ENCODE data around the gene CYP2A13. TPM values are rescaled to one million over a fixed set of nuclear protein-coding genes. Genes with fewer than 3 reads are reported as not detected.

CYP2A13 gene
- total RNA-seq, 1 donor from 2014 or later = not detected

DNA sequence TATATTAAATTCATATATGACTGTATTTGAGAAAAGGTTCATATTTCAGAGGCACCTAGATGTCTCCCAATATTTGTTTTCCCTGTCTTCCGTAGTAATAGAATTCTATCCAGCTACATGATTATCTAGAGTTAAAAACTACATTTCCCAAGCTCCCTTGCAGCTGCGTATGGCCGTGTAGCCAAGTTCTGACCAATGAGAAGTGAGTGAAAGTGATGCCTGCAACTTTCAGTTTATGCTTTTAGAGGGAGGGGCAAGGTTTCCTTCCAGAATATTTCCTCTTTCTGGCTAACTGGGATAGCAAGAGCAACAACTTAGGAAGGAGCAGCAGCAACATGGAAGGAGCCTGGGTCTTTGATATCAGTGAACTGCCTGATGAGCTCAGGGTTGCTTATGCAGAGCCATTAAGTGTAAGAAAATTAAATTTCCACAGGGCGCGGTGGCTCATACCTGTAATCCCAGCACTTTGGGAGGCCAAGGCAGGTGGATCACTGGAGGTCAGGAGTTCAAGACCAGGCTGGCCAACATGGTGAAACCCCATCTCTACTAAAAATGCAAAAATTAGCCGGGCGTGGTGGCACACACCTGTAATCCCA lies 23.2 kb upstream of the CYP2A13 start:
- no peak overlapping the region for H3K4me3 Mint-ChIP-seq (ENCODE audit: unreplicated experiment)
- peaks cover 11% of the 10 kb centered on the region for H3K27me3 Mint-ChIP-seq (ENCODE audit: unreplicated experiment)

DNA sequence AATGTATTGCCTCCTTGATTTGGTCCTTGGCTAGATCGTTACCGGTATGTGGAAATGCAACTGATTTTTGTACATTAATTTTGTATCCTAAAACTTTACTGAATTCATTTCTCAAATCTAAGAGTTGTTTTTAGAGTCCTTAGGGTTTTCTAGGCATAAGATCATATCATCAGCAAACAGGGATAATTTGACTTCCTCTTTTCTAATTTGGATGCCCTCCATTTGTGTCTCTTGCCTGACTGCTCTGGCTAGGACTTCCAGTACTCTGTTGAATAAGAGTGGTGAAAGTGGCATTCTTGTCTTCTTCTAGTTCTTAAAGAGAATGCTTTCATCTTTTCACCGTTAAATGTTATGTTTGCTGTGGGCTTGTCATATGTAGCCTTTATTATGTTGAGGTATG lies 12.0 kb upstream of the CYP2A13 start:
- Mint-ChIP-seq H3K4me1 (ENCODE audit: unreplicated experiment) (no peaks in the 10 kb centered on the region), H3K27ac (ENCODE audit: unreplicated experiment) (no peak overlapping the region), H3K36me3 (ENCODE audit: unreplicated experiment) (no peaks in the 10 kb centered on the region), H3K9me3 (ENCODE audit: unreplicated experiment) (peaks cover 11% of the 10 kb centered on the region), H3K4me3 (ENCODE audit: unreplicated experiment) (no peak overlapping the region), H3K27me3 (ENCODE audit: unreplicated experiment) (peaks cover 26% of the 10 kb centered on the region)
- DNase-seq (ENCODE audit: extremely low spot score, unreplicated experiment) = no peak
- TF ChIP-seq, protein P1, sequence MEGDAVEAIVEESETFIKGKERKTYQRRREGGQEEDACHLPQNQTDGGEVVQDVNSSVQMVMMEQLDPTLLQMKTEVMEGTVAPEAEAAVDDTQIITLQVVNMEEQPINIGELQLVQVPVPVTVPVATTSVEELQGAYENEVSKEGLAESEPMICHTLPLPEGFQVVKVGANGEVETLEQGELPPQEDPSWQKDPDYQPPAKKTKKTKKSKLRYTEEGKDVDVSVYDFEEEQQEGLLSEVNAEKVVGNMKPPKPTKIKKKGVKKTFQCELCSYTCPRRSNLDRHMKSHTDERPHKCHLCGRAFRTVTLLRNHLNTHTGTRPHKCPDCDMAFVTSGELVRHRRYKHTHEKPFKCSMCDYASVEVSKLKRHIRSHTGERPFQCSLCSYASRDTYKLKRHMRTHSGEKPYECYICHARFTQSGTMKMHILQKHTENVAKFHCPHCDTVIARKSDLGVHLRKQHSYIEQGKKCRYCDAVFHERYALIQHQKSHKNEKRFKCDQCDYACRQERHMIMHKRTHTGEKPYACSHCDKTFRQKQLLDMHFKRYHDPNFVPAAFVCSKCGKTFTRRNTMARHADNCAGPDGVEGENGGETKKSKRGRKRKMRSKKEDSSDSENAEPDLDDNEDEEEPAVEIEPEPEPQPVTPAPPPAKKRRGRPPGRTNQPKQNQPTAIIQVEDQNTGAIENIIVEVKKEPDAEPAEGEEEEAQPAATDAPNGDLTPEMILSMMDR (IDR thresholded peaks at IDR 0.05) = no peak

More for the DNA sequence above, 23.2 kb upstream of the CYP2A13 start:
- Mint-ChIP-seq H3K36me3 (ENCODE audit: unreplicated experiment) (no peaks in the 10 kb centered on the region), H3K27ac (ENCODE audit: unreplicated experiment) (no peak overlapping the region), H3K4me1 (ENCODE audit: unreplicated experiment) (no peaks in the 10 kb centered on the region), H3K9me3 (ENCODE audit: unreplicated experiment) (no peaks in the 10 kb centered on the region)
- TF ChIP-seq, protein P1 (IDR thresholded peaks at IDR 0.05) = no peak
- peak; percentile 57 for DNase-seq (ENCODE audit: extremely low spot score, unreplicated experiment)

DNA sequence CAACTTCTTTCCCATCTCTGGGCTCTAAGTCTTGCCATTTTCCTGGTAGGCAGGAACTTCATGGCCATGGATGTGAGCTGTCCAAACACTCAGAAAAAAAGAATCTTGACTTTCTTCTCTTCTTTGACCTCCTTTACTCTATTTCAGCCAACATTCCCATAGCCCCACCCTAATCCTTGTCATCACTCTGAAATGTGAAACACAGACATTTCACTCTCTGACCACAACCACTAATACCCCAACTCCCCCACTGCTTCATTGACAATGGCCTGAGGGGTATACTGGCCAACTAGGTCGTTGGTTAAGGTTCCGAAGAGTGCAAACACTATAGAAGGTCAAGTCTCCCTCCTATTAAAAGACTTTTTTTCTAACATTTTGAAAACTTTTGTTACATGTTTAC lies 4.7 kb upstream of the CYP2A13 start:
- peaks cover 8% of the 10 kb centered on the region for H3K9me3 Mint-ChIP-seq (ENCODE audit: unreplicated experiment)
- no peaks in the 10 kb centered on the region for H3K36me3 Mint-ChIP-seq (ENCODE audit: unreplicated experiment)
- H3K4me3 Mint-ChIP-seq (ENCODE audit: unreplicated experiment) = no peak overlapping the region
- no peaks in the 10 kb centered on the region for H3K4me1 Mint-ChIP-seq (ENCODE audit: unreplicated experiment)
- TF ChIP-seq, protein P1 (IDR thresholded peaks at IDR 0.05) = no peak
- no peak overlapping the region for H3K27ac Mint-ChIP-seq (ENCODE audit: unreplicated experiment)
- DNase-seq (ENCODE audit: extremely low spot score, unreplicated experiment) = no peak
- H3K27me3 Mint-ChIP-seq (ENCODE audit: unreplicated experiment) = peaks cover 22% of the 10 kb centered on the region

DNA sequence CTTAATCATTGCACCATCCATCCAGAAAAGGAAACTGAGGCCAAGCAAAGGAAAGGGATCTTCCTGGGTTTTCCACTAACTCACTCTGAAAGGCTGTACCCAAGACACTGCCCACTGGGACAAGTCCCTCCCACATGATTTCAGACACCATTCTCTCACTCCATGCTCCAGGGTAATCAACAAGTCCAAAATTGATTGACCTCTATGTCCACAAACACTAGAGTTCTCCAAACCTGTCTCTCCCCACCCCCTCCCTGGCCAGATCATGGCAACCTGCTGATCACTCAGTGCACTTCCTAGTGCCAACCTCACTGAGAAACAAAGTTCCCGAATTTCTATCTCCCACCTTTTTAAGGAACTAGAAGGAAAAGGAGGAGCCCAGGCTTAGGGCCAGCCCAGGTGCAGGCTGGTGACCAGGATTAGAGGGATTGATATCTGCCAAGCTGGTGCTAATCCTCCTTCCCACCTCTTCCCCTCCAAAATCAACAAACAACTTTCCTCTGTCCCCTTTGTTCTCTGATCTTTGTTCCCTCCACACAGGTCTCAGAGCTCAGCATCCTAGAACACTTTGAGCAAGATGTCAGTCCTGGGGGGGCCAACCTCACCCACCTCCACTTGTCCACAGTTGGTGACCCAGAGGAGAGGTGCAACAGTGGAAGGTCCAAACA lies 2.4 kb upstream of the CYP2A13 start:
- TF ChIP-seq, protein P1 (IDR thresholded peaks at IDR 0.05) = no peak
- no peaks in the 10 kb centered on the region for H3K9me3 Mint-ChIP-seq (ENCODE audit: unreplicated experiment)
- no peak for DNase-seq (ENCODE audit: extremely low spot score, unreplicated experiment)
- no peaks in the 10 kb centered on the region for H3K4me1 Mint-ChIP-seq (ENCODE audit: unreplicated experiment)
- no peak overlapping the region for H3K4me3 Mint-ChIP-seq (ENCODE audit: unreplicated experiment)
- peaks cover 37% of the 10 kb centered on the region for H3K27me3 Mint-ChIP-seq (ENCODE audit: unreplicated experiment)
- H3K36me3 Mint-ChIP-seq (ENCODE audit: unreplicated experiment) = no peaks in the 10 kb centered on the region
- H3K27ac Mint-ChIP-seq (ENCODE audit: unreplicated experiment) = no peak overlapping the region

DNA sequence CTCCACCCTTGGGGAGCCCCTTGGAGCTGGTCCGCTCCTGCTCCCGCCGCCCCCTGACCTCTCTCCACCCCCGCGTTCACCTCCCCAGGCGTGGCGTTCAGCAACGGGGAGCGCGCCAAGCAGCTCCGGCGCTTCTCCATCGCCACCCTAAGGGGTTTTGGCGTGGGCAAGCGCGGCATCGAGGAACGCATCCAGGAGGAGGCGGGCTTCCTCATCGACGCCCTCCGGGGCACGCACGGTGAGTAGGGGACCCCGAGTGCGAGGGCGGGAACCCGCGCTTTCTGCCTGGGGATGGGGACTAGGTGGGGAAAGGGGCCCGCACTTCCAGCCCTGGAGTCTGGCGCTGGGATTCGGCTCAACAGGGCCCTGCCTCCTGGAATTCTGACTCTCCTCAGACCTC lies 1.7 kb downstream of the CYP2A13 start:
- no peaks in the 10 kb centered on the region for H3K36me3 Mint-ChIP-seq (ENCODE audit: unreplicated experiment)
- no peaks in the 10 kb centered on the region for H3K4me1 Mint-ChIP-seq (ENCODE audit: unreplicated experiment)
- TF ChIP-seq, protein P1 (IDR thresholded peaks at IDR 0.05) = no peak
- no peaks in the 10 kb centered on the region for H3K9me3 Mint-ChIP-seq (ENCODE audit: unreplicated experiment)
- DNase-seq (ENCODE audit: extremely low spot score, unreplicated experiment) = no peak
- no peak overlapping the region for H3K27ac Mint-ChIP-seq (ENCODE audit: unreplicated experiment)
- H3K4me3 Mint-ChIP-seq (ENCODE audit: unreplicated experiment) = no peak overlapping the region
- H3K27me3 Mint-ChIP-seq (ENCODE audit: unreplicated experiment) = peaks cover 50% of the 10 kb centered on the region
